HEK293T (cell line): Measurements from ENCODE around the gene COL26A1.

Experiments used
- CTCF ChIA-PET: fragments of 350-600 bp; formaldehyde crosslinking; extraction: SDS; loops from one replicate; lab custom pipeline; 2021; ENCODE audit warnings: antibody characterized with exemption, inconsistent platforms; lab: Yijun Ruan, JAX
- POLR2A ChIA-PET: fragments of 350-600 bp; formaldehyde crosslinking; extraction: SDS; loops from one replicate; lab custom pipeline; 2020; ENCODE audit warnings: antibody characterized with exemption, inconsistent platforms; lab: Yijun Ruan, JAX
- DNase-seq: peaks from one replicate; pipeline ENCODE4 v3.0.0; 2012; ENCODE audit warnings: mixed read lengths; ENCODE audit errors: extremely low spot score
- ARNT ChIP-seq: fragments of 450-650 bp; IDR thresholded peaks from 2 replicates; pipeline ENCODE4 v1.6.1; 2017; ENCODE audit warnings: mild to moderate bottlenecking
- BHLHE40 ChIP-seq: fragments of 450-650 bp; IDR thresholded peaks from 2 replicates; pipeline ENCODE4 v1.6.1; 2016; ENCODE audit warnings: mild to moderate bottlenecking, moderate library complexity, borderline replicate concordance
- CTBP1 ChIP-seq: fragments of 450-650 bp; IDR thresholded peaks from 2 replicates; pipeline ENCODE4 v1.6.1; 2016; ENCODE audit warnings: borderline replicate concordance
- ELF4 ChIP-seq: fragments of 450-650 bp; IDR thresholded peaks from 2 replicates; pipeline ENCODE4 v1.6.1; 2017; ENCODE audit warnings: antibody characterized with exemption
- FOXA1 ChIP-seq: fragments of 450-650 bp; IDR thresholded peaks from 2 replicates; pipeline ENCODE4 v1.6.1; 2016; ENCODE audit warnings: mild to moderate bottlenecking
- FOXK2 ChIP-seq: fragments of 450-650 bp; IDR thresholded peaks from 2 replicates; pipeline ENCODE4 v1.6.1; 2016; ENCODE audit warnings: mild to moderate bottlenecking
- FOXM1 ChIP-seq: fragments of 450-650 bp; IDR thresholded peaks from 2 replicates; pipeline ENCODE4 v1.6.1; 2017; ENCODE audit warnings: mild to moderate bottlenecking, borderline replicate concordance
- HDGF ChIP-seq: fragments of 450-650 bp; IDR thresholded peaks from 2 replicates; pipeline ENCODE4 v1.6.1; 2017; ENCODE audit warnings: antibody characterized with exemption, borderline replicate concordance
- L3MBTL2 ChIP-seq: fragments of 450-650 bp; conservative IDR thresholded peaks from 2 replicates; pipeline ENCODE4 v1.6.1; 2016; ENCODE audit warnings: mild to moderate bottlenecking
- LEF1 ChIP-seq: fragments of 450-650 bp; IDR thresholded peaks from 2 replicates; pipeline ENCODE4 v1.6.1; 2017; ENCODE audit warnings: mild to moderate bottlenecking, borderline replicate concordance
- NFRKB ChIP-seq: fragments of 450-650 bp; IDR thresholded peaks from 2 replicates; pipeline ENCODE4 v1.6.1; 2016; ENCODE audit warnings: mild to moderate bottlenecking, moderate library complexity
- SP1 ChIP-seq: fragments of 450-650 bp; IDR thresholded peaks from 2 replicates; pipeline ENCODE4 v1.6.1; 2017
- SUZ12 ChIP-seq: fragments of 450-650 bp; IDR thresholded peaks from 2 replicates; pipeline ENCODE4 v1.6.1; 2016; ENCODE audit warnings: mild to moderate bottlenecking
- TARDBP ChIP-seq: fragments of 450-650 bp; IDR thresholded peaks from 2 replicates; pipeline ENCODE4 v1.6.1; 2016
- ZNF384 ChIP-seq: fragments of 450-650 bp; IDR thresholded peaks from 2 replicates; pipeline ENCODE4 v1.6.1; 2016
- TF ChIP-seq, protein P1 (sequence below): fragments of 450-650 bp; IDR thresholded peaks from 2 replicates; pipeline ENCODE4 v1.6.1; 2016

The COL26A1 gene

DNA sequence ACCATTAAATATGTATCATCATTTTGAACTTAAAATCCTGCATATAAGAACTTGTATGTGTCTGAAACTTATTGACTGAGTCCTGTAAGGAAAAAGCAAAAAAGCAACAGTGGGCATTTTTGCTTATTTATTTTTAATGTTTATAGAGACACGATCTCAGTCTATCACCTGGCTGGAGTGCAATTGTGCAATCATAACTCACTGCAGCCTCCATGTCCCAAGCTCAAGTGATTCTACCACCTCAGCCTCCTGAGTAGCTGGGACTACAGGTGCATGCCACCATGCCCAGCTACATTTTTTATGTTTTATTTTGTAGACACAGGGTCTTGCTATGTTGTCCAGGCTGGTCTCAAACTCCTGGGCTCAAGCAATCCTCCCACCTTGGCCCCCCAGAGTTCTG, 234.2 kb downstream of the COL26A1 start:
- ChIA-PET CTCF (no interaction called here), POLR2A (no interaction called here)
- TF ChIP-seq BHLHE40: no peak
- no peak for TF ChIP-seq HDGF
- TF ChIP-seq CTBP1: no peak
- no peak for TF ChIP-seq ELF4
- TF ChIP-seq NFRKB: no peak
- no peak for TF ChIP-seq ZNF384
- no peak for TF ChIP-seq FOXK2
- no peak for TF ChIP-seq SP1
- TF ChIP-seq, protein P1, sequence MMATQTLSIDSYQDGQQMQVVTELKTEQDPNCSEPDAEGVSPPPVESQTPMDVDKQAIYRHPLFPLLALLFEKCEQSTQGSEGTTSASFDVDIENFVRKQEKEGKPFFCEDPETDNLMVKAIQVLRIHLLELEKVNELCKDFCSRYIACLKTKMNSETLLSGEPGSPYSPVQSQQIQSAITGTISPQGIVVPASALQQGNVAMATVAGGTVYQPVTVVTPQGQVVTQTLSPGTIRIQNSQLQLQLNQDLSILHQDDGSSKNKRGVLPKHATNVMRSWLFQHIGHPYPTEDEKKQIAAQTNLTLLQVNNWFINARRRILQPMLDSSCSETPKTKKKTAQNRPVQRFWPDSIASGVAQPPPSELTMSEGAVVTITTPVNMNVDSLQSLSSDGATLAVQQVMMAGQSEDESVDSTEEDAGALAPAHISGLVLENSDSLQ: no peak
- TF ChIP-seq TARDBP: no peak
- no peak for TF ChIP-seq FOXA1
- TF ChIP-seq LEF1: no peak
- TF ChIP-seq L3MBTL2: no peak
- TF ChIP-seq ARNT: no peak
- no peak for TF ChIP-seq FOXM1
- TF ChIP-seq SUZ12: no peak
- DNase-seq: no peak

DNA sequence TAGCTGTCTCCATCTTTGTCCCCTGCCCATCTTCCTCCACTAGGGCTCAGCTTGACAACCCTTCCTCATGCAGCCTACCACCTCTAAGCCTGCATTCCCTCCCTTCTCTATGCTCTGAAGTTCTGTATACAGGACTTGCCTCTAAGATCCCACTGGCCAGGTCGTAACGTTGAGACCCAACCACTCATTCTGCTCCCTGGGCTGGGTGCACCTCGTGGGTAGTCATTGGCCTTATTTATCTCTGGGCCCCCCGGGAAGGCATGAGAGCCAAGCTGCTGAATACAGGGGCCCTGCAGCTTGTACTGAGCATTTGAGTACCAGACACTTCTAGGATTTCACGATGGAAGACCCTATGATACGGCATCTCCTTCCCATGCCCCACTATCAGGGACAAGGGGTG, 235.3 kb downstream of the COL26A1 start:
- CTCF ChIA-PET: interaction anchor here (0.6 kb wide), 1 partner anchor 64 kb away, joined by 3 read pairs; no protein-coding TSS in a partner anchor
- TF ChIP-seq SUZ12 (no peak), ARNT (no peak), FOXA1 (no peak), BHLHE40 (no peak), FOXM1 (no peak), TARDBP (no peak), SP1 (no peak), CTBP1 (no peak), LEF1 (no peak), FOXK2 (no peak), NFRKB (no peak), ELF4 (no peak), L3MBTL2 (no peak), HDGF (no peak), ZNF384 (no peak)
- TF ChIP-seq, protein P1: no peak
- DNase-seq: no peak
- POLR2A ChIA-PET: no interaction called here

DNA sequence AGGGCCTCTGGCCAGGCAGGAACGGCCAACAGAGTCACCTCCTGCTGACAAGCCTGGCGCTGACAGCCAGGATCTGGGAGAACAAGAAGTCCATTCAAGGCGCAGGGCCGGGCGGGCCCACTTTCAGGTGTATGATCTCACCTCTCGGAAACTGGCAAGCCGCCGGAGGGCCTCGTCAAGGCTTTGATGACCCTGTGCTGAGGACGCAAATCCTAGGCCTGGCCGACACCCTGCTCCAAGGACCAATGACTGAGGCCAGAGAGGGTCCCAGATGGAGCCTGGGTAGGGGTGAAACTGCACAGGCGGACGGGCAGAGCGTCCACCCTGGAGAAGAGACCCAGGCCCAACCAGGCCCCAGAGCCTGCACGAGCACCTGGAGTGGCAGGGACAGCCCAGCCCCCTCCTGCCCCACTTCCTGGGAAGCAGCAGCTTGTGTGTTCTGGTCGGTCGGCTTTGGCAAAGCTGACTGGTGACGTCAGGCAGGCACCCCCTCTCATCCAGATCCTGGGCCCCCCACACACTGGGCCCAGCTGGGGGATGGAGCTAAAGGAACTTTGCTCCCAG, 235.8 kb downstream of the COL26A1 start:
- CTCF ChIA-PET: interaction anchor here (1.1 kb wide), 1 partner anchor 56 kb away, joined by 3 read pairs; no protein-coding TSS in a partner anchor
- no peak for TF ChIP-seq CTBP1
- TF ChIP-seq FOXA1: no peak
- TF ChIP-seq FOXM1: no peak
- no peak for TF ChIP-seq SP1
- no peak for TF ChIP-seq TARDBP
- no peak for TF ChIP-seq NFRKB
- TF ChIP-seq ZNF384: no peak
- TF ChIP-seq, protein P1: no peak
- no peak for TF ChIP-seq BHLHE40
- TF ChIP-seq ARNT: no peak
- TF ChIP-seq HDGF: no peak
- no peak for TF ChIP-seq ELF4
- TF ChIP-seq SUZ12: no peak
- no peak for TF ChIP-seq L3MBTL2
- TF ChIP-seq LEF1: no peak
- TF ChIP-seq FOXK2: no peak
- DNase-seq: no peak
- POLR2A ChIA-PET: no interaction called here

DNA sequence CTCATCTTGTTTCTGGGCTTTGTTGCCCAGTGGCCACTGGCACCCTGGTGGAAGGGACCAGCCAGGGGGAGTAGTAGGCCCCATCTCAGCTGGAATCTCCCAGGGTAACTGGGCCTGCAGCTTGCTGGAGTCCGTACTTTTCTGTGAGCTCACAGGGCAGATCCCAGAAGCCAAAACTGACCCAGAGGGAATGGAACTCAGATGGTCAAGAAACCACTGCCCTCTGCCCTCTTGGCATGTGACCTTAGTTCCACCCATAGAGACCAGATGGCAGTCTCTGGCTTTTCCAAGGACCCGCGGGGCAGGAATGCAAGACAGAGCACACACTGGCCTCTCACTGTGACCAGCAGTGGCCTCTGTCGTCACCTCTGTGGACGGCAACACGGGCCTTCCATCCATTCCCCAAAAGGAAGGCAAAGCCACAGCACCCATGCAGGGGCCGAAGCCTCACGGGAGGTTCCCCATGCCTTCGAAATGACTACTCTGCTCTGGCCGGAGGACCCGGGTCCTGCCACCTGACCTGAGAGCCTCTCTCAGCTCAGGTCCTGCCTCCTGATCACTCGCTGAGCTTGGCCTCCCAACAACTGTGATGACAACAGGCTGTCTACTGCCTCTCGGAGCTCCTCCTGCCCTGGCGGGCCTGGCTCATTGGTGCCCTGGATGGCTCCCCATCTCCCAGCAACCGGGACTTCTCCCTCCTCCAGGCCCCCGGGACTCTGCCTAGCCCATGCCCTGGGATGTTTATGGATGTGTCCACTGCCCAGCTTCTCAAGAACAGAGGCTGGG, 236.5 kb downstream of the COL26A1 start:
- TF ChIP-seq ZNF384 (no peak), ARNT (no peak), HDGF (no peak), L3MBTL2 (no peak), BHLHE40 (no peak), SP1 (no peak), FOXA1 (no peak), TARDBP (no peak), CTBP1 (no peak), NFRKB (no peak), FOXM1 (no peak), SUZ12 (no peak), FOXK2 (no peak), ELF4 (no peak), LEF1 (no peak)
- TF ChIP-seq, protein P1: no peak
- ChIA-PET CTCF (interaction anchor here (1.1 kb wide), 1 partner anchor 56 kb away, joined by 3 read pairs; no protein-coding TSS in a partner anchor), POLR2A (no interaction called here)
- no peak for DNase-seq

DNA sequence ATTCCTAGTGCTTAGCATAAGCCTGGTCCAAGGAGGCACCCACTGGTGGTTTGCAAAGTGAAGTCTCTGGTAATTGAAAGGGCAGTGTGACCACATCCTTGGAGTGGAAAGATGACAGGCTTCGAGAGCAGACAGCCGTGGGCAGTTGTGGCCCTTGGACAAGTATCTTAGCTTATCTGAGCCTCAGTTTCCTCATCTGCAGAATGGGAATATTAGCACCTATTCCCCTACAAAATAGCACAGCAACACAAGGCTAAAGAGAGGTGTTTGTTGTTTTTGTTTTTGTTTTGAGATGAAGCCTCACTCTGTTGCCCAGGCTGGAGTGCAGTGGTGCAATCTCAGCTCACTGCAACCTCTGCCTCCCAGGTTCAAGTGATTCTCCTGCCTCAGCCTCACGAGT, 237.1 kb downstream of the COL26A1 start:
- CTCF ChIA-PET: no interaction called here
- POLR2A ChIA-PET: interaction anchor here (0.6 kb wide), 1 partner anchor 90 kb away, joined by 3 read pairs; no protein-coding TSS in a partner anchor
- TF ChIP-seq FOXK2 (no peak), BHLHE40 (no peak), NFRKB (no peak), FOXM1 (no peak), ZNF384 (no peak), CTBP1 (no peak), LEF1 (no peak), ARNT (no peak), FOXA1 (no peak)
- no peak for DNase-seq
